Activated CD4-positive, alpha-beta T cell treated with anti-CD3 and anti-CD28 coated beads for 48 hours (primary cell): ENCODE data around the gene LUC7L3.
"Not testable (repeated sequence)": the region's sequence is repeated elsewhere in the genome, so short reads cannot be mapped to it uniquely, and the experiment has no call there.

Experiments
- DNase-seq: peaks from one replicate; pipeline ENCODE4 v3.0.0-alpha.2; 2020

Gene LUC7L3

DNA sequence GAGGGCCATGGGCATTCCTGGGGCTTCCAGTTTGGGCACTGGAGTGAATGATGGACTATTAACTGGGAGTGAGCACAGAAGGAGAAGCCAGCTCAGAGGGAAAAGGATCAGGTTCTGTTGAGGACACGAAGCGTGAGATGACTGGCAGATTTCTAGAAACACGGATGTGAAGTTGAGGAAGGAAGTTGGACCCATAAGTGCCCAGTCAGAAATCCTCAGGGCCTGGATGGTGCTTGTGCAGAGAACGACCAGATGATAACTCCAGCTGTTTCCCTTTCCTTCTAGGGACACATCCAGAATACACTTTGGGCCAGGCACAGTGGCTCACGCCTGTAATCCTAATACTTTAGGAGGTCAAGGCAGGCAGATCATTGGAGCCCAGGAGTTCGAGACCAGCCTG, 71.2 kb downstream of the LUC7L3 start:
- DNase-seq, result no peak

DNA sequence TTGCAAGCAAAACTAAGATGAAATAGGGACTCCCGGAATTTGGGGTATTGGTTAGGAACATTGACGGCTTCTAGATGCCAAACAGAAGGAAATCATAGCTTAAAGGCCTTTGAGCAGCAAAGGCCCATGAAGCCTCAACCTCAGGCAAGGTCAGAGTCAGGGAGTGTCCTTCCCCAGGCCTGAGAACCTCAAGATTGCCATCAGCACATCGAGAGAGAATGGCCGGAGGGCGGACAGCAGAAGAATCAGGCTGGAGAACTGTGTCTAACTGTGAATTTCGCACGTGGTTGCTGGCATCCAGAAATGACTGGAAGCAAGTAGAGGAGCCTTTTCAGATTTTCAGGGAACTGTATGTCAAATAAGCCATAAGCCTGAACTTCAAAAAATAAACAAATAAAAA, 72.7 kb downstream of the LUC7L3 start:
- DNase-seq, result no peak

DNA sequence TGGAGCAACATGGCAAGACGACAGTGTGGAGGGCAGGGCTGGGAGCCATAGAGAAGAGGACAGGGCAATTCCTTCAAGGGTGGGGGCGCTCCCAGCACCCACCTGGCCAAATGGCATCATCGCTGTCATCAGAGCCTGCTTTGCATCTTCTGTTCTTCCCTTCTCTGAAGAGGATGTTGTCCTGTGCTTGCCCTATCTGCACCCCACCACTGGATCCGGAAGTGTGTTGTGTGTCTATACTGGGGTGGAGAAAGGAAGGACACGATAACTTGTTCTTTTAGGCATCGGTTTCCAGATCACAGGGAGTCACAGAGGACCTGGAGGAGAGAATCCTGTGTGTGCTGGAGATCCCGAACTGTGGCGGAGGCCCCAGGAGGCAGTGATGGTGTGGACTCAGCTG, 73.6 kb downstream of the LUC7L3 start:
- no peak for DNase-seq

DNA sequence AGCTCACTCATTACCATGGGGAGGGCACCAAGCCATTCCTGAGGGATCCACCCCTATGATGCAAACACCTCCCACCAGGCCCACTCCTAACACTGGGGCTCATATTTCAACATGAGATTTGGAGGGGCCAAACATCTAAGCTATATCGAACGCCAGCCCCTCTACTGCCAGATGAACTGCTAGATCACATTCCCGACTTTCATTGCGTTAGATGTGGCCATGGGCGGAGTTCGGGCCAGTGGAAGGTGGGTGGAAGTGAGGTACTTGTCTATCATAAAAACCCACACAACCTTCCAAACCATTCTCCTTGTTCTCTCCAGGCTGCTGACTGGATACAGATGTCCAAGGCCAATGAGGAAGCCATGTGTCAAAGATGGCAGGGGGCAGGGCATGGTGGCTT, 75.0 kb downstream of the LUC7L3 start:
- no peak for DNase-seq

DNA sequence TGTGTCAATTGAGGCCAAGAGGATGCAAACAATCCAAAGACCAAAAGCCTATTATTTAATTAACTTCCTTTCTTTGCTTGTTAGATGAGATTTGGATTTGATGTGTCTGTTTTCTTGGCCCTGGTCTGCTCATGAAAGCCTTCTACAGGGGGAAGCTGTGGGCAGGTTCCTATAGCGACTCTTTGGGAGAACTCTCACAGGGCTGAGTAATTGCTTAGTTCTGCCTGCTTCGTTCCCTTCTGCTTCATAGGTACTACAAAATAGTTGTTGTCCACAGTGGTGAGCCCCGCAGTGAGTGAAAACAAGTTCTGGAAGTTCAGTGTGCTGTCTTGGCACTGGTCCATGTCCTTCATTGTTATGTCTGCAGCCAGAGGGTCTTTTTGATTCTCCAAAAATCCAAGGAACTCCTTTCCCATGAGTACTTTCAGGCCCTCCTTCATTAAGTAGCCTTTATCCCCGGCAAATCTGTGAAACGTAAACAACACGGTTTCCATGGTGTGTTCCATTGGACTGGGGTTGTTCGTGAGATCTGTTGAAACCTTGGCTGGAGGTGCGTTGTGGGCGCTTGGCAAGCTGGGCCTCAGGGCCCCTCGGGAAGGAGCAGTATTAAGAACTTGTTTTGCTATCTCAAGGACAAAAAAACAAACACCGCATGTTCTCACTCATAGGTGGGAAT, 77.9 kb downstream of the LUC7L3 start:
- no peak for DNase-seq

DNA sequence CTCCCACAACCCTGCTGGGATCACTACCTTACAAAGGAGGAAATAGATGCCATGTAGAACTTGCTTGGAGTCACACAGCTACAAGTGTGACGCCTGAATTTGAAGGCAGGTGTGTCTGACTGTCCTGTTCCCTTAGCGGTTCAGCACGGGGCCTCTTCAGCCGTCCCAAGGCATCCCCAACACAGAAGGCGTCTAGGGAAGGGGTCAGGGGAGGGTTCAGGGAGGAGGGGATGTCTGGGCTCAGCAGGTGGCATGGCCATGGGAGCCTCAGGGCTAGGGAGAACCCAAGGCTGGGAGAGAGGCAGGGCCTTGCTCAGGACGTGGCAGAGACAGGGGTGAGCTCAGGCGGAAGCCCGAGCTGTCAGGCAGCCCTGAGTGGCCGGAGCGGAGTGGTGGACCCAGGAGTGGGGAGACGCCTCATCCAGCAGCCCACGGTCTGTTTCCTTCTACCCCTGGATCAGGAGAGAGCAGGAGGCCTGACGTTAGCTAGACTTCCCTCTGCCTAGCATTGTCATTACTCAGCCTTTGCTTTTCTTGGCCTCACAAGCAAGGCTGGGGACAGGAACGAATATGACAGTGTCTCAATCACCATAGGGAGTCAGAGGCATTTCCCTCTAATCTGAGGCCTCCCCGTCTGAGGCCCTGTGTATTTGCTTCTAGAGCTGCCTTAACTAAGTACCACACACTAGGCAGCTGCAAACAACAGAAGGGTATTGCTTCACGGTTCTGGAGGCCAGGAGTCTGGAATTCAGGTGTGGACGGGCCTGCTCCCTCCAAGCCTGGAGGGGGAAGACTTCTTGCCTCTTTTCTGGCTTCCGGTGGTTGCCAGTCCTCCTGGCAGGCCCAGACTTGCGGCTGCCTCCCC, 79.3 kb downstream of the LUC7L3 start:
- DNase-seq, result no peak

DNA sequence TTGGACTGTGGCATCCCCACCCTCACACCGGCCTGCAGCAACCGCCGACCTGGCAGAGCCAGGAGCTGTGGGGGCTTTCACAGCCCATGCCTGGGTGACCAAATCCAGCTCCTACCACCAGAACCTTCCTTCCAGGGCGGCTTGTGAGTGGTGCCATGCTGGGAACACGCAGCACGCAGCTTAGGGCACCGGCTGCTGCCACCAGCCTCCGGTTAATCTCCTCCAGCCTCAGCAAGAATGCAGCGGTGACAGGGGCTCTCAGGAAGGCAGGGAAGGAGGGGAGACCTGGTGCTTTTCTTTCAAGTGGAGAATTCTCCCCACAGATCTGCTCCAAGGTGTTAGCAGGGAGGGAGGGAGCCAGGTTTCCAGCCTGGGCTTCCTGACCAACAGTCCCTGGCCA, 80.2 kb downstream of the LUC7L3 start:
- no peak for DNase-seq

DNA sequence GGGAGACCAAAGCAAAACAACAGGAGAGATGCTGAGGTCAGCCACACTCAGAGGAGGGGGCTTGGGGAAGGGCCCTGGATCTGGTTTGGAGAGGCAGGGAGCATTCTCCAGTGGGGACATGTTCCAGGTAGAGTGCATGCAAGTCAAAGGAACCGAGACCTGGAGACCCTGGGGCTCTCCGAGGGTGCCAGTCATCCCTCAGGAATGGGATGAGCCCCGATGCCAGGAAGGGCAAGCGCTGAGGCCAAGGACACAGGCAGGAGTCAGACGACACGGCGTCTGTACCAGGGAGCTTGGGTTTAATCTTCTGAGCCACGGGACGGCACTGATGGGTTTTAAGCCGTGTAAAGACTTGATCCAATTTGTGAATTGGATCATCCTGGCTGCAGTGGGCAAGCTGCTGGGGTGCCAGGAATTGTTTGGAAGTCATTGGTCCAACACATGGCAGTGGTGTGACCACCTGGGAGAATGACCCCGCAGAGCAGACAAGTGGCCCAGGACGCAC, 80.8 kb downstream of the LUC7L3 start:
- no peak for DNase-seq

DNA sequence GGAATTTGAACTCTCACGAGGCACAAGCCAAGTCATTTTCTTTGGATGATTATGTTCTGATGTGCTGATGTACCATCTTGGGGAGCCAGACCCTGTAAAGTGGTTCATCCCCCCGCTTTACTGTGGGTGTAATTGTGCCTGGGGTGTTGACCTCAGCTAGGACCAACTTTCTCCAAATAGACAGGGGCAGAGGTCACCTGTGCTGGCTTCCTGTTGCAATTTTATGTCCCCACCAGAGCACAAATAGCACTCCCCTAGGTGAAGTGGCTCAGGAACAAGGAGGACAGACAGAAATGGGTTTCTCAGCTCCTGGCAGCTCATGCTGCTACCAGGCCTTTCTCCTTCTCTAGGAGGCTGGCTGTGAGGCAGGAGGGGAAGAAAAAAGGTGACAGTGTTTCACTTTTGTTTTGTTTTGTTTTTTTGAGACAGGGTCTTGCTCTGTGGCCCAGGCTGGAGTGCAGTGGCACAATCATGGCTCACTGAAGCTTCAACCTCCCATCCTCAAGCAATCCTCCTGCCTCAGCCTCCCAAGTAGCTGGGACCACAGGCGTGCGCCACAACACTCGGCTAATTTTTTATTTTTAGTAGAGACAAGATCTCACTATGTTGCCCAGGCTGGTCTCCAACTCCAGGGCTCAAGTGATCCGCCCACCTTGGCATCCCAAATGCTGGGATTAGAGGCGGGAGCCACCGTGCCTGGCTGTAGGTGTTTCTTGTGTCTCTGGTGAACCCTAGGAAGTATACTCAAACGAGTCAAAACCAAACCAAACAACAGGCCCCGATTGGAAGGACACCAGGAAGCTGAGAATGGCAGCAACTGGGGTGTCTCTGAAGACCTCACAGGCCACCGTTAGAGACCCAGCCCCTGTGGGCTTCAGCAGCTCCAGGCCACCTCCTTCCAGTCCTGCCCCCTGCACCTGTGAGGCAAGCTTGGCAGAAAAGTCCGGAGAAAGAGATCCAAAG, 83.5 kb downstream of the LUC7L3 start:
- no peak for DNase-seq

DNA sequence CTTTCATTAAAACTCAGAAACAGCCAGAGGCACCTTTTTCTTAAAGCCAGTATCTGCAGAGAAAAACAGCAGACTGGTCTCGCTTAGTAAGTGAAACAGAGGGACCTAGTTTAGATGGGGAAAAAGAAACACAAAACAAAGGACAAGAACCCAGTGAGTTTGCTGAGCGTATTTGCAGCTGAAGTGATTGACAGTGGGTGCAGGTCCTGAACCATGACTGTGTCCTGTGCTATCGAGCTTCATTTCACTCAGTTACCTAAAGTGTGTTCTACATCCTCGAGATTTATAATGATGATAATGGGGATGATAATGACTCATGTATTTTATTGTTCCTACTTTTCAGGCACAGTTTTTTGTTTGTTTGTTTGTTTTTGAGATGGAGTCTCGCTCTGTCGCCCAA, 84.3 kb downstream of the LUC7L3 start:
- no peak for DNase-seq

DNA sequence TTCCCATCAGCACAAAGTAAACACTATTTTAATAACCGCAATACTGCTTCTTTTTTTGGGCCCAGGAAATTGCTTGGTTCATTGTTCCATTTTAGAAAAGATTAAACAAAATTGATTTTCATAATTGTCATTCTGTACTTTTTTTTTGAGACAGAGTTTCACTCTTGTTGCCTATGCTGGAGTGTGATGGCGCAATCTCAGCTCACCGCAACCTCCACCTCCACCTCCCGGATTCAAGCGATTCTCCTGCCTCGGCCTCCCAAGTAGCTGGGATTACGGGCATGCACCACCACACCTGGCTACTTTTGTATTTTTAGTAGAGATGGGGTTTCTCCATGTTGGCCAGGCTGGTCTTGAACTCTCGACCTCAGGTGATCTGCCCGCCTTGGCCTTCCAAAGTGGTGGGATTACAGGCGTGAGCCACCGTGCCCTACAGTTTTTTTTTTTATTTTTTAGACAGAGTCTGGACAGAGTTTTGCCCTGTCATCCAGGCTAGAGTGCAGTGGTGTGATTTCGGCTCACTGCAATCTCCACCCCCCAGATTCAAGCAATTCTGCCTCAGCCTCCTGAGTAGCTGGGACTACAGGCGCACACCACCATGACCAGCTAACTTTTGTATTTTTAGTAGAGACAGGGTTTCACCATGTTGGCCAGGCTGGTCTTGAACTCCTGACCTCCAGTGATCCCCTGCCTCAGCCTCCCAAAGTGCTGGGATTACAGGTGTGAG, 85.5 kb downstream of the LUC7L3 start:
- DNase-seq, result not testable (repeated sequence)

DNA sequence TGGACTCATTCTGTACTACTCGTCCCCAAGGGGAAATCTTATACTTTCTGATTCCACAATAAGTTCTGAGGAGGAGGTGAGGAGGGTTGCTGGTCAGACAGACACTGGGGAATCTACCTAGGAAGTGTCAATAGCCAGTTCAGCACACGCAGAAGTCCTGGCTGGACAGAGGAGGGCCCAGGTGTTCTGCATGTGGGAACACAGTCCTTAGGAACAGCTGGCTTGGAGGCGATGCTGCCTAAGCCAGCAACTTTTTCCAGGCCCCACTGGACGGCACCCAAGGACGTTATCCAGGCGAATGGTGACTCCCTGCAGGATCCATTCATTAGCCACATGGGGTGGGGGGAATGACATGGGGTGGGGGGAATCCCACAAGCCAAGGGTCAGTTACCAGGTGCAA, 86.1 kb downstream of the LUC7L3 start:
- DNase-seq, result no peak
